Measurements from ENCODE around the gene F13A1. TPM values are rescaled to one million over a fixed set of nuclear protein-coding genes. Genes with fewer than 3 reads are reported as not detected.

The F13A1 gene
- total RNA-seq, 1 experiment from 2014 or later = 0.03 TPM

GRCh38 chr6:6221787-6222535 lies 98.5 kb downstream of the F13A1 start:
- peak; percentile 77 for DNase-seq (ENCODE audit: low read depth, low spot score)
- in situ Hi-C loops (cut with HindIII; ENCODE audit: low pct_unique_long_range_greater_than_20kb, low sequenced_read_pairs) = no loop called here

DNA sequence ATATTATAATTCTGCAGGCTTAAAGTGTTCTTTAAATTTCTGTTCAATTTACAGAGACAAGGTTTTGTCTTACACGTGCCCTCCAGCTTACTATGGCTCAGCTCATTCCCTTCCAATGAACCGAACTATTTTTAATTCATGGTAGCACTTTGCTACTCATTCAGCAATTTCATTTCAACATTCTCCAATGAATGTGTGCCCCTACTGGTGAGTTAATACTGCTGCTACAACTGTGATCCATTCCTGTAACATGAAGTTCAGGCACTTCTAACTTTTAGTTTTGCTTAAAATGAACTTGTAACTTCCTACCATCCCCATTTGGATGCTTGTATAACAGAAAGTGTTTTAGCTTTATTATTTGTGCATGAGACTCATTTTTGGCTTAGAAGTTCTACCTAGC lies 99.7 kb downstream of the F13A1 start:
- in situ Hi-C loops (cut with HindIII; ENCODE audit: low pct_unique_long_range_greater_than_20kb, low sequenced_read_pairs) = no loop called here
- peak; percentile 38 for DNase-seq (ENCODE audit: low read depth, low spot score)

- in situ Hi-C loops (cut with HindIII; ENCODE audit: low pct_unique_long_range_greater_than_20kb, low sequenced_read_pairs) = no loop called here
These were observed 100.7 kb downstream of the F13A1 start for GRCh38 chr6:6219716-6220115.

GRCh38 chr6:6218759-6219085 lies 101.7 kb downstream of the F13A1 start:
- DNase-seq (ENCODE audit: low read depth, low spot score) = no peak
- in situ Hi-C loops (cut with HindIII; ENCODE audit: low pct_unique_long_range_greater_than_20kb, low sequenced_read_pairs) = no loop called here

More at GRCh38 chr6:6219716-6220115, 100.7 kb downstream of the F13A1 start:
- no peak for DNase-seq (ENCODE audit: low read depth, low spot score)

DNA sequence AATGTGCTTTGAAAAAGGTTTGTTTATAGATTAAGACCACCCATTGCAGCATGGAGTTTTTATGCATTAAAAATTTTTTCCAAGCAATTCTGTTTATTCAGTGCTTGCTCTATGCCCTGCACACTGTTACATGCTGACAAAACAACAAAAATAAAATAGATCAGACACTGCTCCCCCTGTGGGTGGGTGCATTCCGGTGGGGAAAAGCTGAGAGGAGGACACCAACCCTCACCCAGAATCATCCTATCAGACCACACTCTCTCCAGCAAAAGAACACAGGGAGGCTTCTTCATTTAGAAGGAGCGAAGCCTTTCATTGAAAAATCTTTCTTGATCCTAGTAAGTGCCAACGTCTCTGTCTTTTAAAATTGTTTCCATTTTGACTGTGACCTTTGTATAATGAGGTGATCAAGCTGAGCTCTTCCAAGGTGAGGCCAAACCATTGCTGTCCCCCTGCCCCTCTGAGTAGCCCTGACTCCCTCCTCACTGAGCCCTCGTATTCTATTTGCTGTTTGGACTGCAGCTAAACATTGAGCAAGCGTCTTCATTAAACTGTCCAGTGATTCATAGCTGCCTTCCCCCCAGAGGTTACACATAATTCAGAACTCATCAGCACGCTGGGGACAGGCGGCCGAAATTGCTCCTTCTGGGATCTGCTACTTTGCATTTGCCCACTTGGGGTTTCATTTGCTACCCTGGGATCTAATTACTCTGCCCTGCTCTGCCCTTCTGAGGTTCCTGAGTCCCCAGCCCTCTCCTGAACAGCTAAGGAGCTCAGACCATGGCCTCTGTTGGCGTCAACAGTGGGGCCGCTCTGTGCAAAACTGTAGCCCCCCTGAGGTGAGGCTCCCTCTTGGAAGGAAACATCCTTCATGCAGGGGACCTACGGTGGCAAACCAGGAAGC lies 102.4 kb downstream of the F13A1 start:
- no peak for DNase-seq (ENCODE audit: low read depth, low spot score)
- in situ Hi-C loops (cut with HindIII; ENCODE audit: low pct_unique_long_range_greater_than_20kb, low sequenced_read_pairs) = no loop called here

GRCh38 chr6:6210994-6211393 lies 109.5 kb downstream of the F13A1 start:
- no peak for DNase-seq (ENCODE audit: low read depth, low spot score)
- in situ Hi-C loops (cut with HindIII; ENCODE audit: low pct_unique_long_range_greater_than_20kb, low sequenced_read_pairs) = no loop called here

DNA sequence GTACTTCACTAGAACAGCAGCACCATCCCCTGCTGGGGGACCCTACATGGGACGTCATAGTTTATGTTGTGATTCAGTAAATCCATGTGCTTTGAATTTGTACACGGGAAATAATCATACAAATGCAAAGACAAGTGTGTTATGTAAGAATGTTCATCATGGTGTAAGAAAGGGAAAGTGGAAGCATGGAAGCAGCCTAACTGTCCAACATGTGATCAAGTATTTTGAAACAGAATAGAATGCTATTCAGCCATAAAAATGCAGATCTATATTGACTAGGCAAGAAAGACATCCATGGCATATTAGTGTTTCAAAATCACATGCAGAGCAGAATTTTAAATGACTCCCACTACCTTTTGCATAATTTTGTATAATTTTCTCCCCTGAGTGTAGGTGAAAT lies 117.6 kb downstream of the F13A1 start:
- in situ Hi-C loops (cut with HindIII; ENCODE audit: low pct_unique_long_range_greater_than_20kb, low sequenced_read_pairs) = no loop called here
- no peak for DNase-seq (ENCODE audit: low read depth, low spot score)

- DNase-seq (ENCODE audit: low read depth, low spot score) = no peak
- in situ Hi-C loops (cut with HindIII; ENCODE audit: low pct_unique_long_range_greater_than_20kb, low sequenced_read_pairs) = no loop called here
These were observed 119.3 kb downstream of the F13A1 start for GRCh38 chr6:6201200-6201599.

DNA sequence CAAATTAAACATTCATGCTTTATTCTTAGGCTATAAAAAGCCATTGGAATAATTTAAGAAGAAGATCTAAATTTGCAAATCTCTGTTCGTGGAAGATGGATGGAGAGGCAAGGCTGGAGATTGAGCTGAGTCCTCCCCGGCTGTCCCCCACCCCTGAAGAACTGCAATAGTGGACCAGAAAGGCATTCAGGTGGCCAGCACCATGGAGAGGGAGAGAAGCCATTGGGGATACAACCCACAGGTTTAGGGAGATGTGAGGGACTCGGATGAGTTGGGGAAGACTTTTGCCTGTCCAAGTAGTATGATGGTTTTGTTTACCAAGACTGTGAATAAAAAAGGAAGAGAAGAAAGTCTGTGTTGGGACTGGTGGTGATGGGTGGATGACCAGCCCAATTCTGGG lies 120.8 kb downstream of the F13A1 start:
- in situ Hi-C loops (cut with HindIII; ENCODE audit: low pct_unique_long_range_greater_than_20kb, low sequenced_read_pairs) = no loop called here

DNA sequence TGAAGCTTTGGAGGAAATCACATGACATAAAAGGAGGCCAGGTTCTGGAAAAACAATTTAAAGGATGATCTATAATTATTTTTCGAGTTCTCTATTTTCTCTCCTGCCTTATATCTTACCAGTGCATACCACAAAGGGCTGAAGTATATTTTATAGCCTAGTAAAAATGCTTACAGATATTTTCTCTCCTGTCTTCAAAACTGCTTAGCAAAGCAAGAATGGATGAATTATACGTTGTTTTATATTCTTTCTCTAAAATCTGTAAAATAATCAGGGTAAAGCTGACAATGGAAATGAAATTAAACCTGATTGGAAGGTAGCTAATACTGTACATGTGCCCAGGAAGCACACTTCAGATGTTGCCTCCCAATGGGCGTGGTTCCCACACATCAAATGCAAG lies 123.7 kb downstream of the F13A1 start:
- no peak for DNase-seq (ENCODE audit: low read depth, low spot score)
- in situ Hi-C loops (cut with HindIII; ENCODE audit: low pct_unique_long_range_greater_than_20kb, low sequenced_read_pairs) = no loop called here

More for the DNA sequence above, 120.8 kb downstream of the F13A1 start:
- no peak for DNase-seq (ENCODE audit: low read depth, low spot score)

GRCh38 chr6:6195080-6195479 lies 125.4 kb downstream of the F13A1 start:
- no peak for DNase-seq (ENCODE audit: low read depth, low spot score)
- in situ Hi-C loops (cut with HindIII; ENCODE audit: low pct_unique_long_range_greater_than_20kb, low sequenced_read_pairs) = no loop called here

DNA sequence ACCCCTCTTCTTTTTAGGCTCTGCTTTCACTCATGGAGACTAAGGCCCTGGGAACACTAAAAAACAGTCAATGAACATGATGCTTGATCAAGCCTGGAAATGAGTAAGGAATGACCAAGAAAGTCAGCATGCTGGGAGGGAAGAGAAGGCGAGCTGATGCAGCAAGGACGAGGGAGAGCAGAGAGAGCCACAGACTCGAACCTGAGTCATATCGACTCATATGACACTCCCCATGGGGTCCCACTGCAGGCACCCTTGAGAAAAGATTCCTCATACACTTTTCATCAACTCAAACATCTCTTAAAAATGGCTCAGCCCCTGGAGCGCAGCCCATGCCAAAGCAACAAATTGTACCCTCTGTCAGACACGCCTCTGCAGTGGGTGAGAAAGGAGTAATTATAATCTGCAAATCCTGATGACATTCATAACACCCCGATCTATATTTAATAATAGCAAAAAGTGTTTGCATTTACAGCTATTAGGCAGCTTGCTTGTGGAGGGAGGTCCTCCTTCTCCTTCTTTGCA lies 127.2 kb downstream of the F13A1 start:
- no peak for DNase-seq (ENCODE audit: low read depth, low spot score)
- in situ Hi-C loops (cut with HindIII; ENCODE audit: low pct_unique_long_range_greater_than_20kb, low sequenced_read_pairs) = no loop called here

- in situ Hi-C loops (cut with HindIII; ENCODE audit: low pct_unique_long_range_greater_than_20kb, low sequenced_read_pairs) = no loop called here
- DNase-seq (ENCODE audit: low read depth, low spot score) = no peak
These were observed 128.6 kb downstream of the F13A1 start for GRCh38 chr6:6191909-6192308.

DNA sequence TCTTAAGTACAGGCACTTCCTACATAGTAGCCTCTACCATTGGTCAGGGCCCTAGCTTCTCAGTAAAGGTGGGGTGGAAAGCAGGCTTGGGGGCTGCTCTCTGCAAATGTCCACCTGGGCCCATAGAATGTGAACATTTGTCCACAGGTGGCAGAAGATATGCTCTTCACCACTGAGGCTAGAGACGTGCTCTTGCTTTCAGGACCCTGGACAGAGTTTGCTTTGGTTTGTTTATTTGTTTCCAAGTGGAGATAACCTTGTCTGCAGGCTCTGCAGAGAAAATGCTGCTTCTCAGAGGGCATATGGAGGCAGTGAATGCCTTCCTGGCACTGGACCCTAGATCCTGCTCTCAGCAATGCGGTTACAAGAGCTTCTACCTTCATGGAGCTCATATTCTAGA lies 129.0 kb downstream of the F13A1 start:
- DNase-seq (ENCODE audit: low read depth, low spot score) = no peak
- in situ Hi-C loops (cut with HindIII; ENCODE audit: low pct_unique_long_range_greater_than_20kb, low sequenced_read_pairs) = no loop called here

GRCh38 chr6:6180684-6181083 lies 139.8 kb downstream of the F13A1 start:
- in situ Hi-C loops (cut with HindIII; ENCODE audit: low pct_unique_long_range_greater_than_20kb, low sequenced_read_pairs) = no loop called here
- no peak for DNase-seq (ENCODE audit: low read depth, low spot score)

- DNase-seq (ENCODE audit: low read depth, low spot score) = no peak
- in situ Hi-C loops (cut with HindIII; ENCODE audit: low pct_unique_long_range_greater_than_20kb, low sequenced_read_pairs) = no loop called here
These were observed 140.4 kb downstream of the F13A1 start for GRCh38 chr6:6179858-6180623.

DNA sequence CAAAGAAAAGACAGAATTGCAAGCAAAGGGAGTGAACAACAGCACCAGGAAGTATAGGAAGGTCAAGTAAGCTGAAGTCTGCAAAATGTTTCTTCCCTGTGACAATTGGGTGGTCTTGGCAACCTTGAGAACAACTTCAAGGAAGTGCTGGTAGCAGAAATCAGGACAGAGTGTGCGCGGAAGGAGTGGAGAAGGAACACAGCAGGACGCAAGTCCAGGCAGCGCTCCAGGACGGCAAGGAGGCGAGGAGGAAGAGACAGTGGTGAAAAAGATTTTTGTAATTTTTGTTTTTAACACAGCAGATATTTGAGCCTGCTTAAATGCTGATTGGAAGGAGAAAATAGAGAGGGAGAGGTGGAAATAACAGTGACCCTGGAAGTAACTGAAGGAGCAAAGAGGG lies 141.7 kb downstream of the F13A1 start:
- no peak for DNase-seq (ENCODE audit: low read depth, low spot score)
- in situ Hi-C loops (cut with HindIII; ENCODE audit: low pct_unique_long_range_greater_than_20kb, low sequenced_read_pairs) = no loop called here

- DNase-seq (ENCODE audit: low read depth, low spot score) = no peak
- in situ Hi-C loops (cut with HindIII; ENCODE audit: low pct_unique_long_range_greater_than_20kb, low sequenced_read_pairs) = no loop called here
These were observed 142.7 kb downstream of the F13A1 start for GRCh38 chr6:6177754-6178153.

Data from SK-MEL-5 (cell line).